Bone marrow (tissue), 2 donors: ENCODE data around the gene FDX2.
A peak's percentile ranks its signal among the peaks of the same experiment; 100 is the strongest.
"Not testable (repeated sequence)": the region's sequence is repeated elsewhere in the genome, so short reads cannot be mapped to it uniquely, and the experiment has no call there.

Experiments used
- DNase-seq, 2 donors: peaks; one replicate each; lab custom pipeline; 2025; lab: John Stamatoyannopoulos, UW

FDX2 gene

DNA sequence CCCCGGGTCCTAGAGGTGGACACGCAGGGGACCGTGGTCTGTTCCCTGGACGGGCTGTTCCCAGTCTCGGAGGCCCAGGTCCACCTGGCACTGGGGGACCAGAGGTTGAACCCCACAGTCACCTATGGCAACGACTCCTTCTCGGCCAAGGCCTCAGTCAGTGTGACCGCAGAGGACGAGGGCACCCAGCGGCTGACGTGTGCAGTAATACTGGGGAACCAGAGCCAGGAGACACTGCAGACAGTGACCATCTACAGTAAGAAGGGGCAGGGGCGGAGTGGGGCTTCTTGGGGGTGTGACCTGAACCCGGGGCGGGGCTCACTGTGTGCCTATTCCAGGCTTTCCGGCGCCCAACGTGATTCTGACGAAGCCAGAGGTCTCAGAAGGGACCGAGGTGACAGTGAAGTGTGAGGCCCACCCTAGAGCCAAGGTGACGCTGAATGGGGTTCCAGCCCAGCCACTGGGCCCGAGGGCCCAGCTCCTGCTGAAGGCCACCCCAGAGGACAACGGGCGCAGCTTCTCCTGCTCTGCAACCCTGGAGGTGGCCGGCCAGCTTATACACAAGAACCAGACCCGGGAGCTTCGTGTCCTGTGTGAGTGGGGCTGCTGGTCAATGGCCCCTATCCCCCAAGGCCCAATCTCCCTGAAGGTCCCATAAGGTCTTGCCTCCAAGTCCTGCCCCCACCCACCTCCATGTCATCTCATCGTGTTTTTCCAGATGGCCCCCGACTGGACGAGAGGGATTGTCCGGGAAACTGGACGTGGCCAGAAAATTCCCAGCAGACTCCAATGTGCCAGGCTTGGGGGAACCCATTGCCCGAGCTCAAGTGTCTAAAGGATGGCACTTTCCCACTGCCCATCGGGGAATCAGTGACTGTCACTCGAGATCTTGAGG is 31.5 kb downstream of the FDX2 start:
- no peak for DNase-seq

DNA sequence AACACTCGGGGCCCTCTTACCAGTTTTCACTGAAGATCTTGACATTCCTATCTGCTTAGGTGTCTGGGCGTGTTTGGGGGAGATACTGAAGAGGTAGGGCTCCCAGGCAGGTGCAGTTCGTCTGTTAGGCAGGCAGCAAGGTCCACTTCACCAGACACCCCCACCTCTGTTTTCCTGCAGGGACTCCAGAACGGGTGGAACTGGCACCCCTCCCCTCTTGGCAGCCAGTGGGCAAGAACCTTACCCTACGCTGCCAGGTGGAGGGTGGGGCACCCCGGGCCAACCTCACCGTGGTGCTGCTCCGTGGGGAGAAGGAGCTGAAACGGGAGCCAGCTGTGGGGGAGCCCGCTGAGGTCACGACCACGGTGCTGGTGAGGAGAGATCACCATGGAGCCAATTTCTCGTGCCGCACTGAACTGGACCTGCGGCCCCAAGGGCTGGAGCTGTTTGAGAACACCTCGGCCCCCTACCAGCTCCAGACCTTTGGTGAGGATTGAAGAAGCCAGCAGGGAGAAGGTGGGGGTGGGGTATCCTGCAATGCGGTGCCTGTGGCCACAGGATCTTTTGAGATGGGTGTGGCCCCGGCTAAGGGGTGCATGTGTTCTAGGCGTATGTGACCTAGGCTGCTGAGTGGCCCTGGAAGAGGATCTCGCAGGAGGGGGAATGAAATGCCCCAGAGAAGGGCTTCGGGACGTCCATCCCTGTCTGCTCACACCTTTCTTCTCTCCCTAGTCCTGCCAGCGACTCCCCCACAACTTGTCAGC is 32.3 kb downstream of the FDX2 start:
- no peak for DNase-seq

DNA sequence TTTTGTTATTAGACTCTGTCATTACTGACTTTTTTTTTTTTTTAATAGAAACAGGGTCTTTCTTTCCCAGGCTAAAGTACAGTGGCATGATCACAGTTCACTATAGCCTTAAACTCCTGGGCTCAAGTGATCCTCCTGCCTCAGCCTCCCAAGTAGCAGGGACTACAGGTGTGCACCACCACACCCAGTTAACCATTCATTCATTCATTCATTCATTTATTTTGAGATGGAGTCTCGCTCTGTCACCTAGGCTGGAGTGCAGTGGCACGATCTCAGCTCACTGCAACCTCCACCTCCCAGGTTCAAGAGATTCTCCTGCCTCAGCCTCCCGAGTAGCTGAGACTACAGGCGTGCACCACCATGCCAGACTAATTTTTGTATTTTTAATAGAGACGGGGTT is 33.8 kb downstream of the FDX2 start:
- not testable (repeated sequence) for DNase-seq

DNA sequence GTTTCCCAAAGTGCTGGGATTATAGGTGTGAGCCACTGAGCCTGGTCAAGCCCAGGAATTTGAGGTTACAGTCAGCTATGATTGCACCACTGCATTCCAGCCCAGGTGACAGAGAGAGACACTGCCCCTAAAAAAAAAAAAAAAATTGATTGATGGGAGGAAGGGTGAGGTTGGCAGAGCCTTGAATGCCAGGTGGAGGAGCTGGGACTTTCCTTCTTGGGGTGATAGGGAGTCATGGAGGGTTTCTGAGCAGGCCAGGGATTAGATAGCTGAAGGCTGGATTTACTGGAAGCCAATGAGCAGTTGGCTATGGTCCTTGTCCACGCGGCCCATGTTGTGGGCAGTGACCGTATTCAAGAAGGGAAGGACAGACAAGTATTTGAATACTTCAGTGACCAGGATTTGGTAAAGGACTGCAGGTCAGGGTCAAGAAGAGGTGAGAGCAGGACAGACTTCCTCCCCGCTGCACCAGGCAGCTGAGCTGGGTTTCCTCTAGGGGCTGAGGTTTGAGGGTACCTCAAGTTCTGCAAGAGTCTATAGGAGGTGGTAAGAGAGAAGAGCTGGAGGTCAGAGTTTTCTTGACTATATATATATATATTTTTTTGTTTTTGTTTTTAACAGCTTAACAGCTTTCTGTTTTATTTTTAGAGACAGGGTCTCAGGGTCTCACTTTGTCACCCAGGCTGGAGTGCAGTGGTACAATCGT is 35.9 kb downstream of the FDX2 start:
- DNase-seq = no peak

DNA sequence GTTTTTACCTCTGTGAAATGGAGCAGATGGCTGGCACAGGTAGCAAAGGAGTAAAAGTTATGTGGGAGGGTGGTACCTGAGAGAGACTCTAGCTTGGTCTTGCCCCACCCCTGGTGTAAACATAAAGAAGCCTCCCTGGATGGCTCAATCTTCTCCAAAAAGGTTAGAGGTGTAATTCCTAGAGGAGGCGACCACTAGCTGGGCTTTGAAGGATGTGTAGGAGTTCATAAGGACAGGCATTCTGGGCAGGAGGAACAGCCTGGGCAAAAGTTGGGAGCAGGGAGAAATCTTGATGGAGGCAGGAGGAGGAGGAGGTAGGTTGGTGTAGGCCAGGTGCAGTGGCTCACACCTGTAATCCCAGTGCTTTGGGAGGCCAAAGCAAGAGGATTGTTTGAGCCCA is 36.9 kb downstream of the FDX2 start:
- DNase-seq = no peak

DNA sequence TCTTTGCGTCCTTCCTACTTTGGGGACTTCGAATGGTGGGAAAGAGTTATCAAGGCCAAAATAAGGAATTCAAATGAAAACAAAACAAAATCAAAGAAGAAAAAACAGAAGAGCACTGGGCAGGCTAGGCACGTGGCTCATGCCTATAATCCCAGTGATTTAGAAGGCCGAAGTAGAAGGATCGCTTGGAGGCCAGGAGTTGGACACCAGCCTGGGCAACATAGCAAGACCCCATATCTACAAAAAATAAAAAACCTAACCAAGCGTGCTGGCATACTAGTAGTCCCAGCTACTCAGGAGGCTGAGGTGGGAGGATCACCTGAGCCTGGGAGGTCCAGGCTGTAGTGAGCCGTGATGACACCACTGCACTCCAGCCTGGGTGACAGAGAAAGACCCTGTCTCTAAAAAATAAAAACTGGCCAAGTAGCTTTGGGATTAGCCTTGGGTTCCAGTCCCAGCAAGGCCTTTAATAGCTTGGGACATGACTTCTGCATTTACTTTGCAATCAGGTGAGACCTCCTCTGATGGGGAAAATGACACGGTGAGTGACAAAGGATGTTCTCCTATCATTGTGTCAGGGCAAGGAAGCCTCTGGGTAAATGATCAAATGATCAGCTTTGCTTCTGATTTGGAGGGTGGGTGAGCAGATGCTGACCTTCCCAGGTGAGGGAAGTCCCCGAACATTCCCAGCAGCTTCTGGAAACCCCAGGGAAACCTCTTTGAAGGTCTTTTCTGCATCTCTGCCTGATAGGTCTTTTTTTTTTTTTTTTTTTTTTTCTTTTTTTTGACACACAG is 37.8 kb downstream of the FDX2 start:
- DNase-seq = no peak

DNA sequence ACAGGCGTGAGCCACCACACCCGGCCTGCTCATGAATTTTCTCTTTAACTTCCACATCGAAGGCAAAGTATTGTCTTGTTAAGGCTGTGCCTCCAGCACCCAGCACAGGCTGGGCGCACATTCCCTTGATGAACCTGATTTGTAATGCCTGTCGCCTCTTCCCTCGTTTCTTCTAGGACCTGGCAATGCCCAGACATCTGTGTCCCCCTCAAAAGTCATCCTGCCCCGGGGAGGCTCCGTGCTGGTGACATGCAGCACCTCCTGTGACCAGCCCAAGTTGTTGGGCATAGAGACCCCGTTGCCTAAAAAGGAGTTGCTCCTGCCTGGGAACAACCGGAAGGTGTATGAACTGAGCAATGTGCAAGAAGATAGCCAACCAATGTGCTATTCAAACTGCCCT is 41.2 kb downstream of the FDX2 start:
- DNase-seq = no peak

DNA sequence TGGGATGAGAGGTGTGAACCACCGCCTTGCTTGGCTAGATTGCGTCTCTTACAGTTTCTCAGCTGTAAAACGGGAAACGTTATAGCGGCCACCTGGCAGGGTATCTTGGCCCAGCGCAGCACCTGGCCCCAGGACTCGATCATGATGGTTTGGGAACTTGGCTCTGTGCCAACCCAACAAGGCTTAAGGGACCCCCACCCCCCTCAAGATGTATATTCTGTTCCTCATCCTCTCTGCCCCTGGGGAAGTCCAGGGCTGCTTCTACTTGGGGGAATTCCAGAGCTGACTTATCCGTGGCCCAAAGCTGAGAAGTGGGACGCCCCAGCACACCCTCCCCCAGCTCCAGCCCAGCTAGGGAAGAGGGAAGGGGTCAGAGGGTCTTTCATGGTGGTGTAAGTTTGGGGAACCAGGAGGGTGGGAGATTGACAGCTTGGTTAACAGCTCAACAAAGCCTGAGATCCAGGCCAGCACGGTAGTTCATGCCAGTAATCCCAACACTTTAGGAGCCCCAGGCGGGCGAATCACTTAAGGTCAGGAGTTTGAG is 44.2 kb downstream of the FDX2 start:
- DNase-seq = no peak

DNA sequence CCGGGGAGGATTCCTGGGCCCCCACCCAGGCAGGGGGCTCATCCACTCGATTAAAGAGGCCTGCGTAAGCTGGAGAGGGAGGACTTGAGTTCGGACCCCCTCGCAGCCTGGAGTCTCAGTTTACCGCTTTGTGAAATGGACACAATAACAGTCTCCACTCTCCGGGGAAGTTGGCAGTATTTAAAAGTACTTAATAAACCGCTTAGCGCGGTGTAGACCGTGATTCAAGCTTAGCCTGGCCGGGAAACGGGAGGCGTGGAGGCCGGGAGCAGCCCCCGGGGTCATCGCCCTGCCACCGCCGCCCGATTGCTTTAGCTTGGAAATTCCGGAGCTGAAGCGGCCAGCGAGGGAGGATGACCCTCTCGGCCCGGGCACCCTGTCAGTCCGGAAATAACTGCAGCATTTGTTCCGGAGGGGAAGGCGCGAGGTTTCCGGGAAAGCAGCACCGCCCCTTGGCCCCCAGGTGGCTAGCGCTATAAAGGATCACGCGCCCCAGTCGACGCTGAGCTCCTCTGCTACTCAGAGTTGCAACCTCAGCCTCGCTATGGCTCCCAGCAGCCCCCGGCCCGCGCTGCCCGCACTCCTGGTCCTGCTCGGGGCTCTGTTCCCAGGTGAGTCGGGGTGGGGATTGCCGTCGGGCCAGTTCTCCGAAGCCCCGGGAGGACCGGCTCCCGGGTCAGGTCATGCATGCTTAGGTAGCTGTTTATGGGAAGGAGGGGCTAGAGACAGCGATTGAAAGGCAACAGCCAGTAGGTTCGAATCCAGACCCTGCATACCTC is 45.0 kb downstream of the FDX2 start, which contains the start of gene ICAM1:
TSS of gene ICAM1 (plus strand) at position 505 of the 779 bp plus-strand sequence. CDS start at position 545, 40 bp downstream.
- DNase-seq = peak; percentile 34 to 96

DNA sequence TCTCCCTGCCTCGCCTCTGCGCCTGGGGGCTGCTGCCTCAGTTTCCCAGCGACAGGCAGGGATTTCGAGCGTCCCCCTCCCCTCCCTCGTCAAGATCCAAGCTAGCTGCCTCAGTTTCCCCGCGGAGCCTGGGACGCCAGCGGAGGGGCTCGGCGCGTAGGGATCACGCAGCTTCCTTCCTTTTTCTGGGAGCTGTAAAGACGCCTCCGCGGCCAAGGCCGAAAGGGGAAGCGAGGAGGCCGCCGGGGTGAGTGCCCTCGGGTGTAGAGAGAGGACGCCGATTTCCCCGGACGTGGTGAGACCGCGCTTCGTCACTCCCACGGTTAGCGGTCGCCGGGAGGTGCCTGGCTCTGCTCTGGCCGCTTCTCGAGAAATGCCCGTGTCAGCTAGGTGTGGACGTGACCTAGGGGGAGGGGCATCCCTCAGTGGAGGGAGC is 45.6 kb downstream of the FDX2 start:
- DNase-seq = peak; percentile 53 to 96

DNA sequence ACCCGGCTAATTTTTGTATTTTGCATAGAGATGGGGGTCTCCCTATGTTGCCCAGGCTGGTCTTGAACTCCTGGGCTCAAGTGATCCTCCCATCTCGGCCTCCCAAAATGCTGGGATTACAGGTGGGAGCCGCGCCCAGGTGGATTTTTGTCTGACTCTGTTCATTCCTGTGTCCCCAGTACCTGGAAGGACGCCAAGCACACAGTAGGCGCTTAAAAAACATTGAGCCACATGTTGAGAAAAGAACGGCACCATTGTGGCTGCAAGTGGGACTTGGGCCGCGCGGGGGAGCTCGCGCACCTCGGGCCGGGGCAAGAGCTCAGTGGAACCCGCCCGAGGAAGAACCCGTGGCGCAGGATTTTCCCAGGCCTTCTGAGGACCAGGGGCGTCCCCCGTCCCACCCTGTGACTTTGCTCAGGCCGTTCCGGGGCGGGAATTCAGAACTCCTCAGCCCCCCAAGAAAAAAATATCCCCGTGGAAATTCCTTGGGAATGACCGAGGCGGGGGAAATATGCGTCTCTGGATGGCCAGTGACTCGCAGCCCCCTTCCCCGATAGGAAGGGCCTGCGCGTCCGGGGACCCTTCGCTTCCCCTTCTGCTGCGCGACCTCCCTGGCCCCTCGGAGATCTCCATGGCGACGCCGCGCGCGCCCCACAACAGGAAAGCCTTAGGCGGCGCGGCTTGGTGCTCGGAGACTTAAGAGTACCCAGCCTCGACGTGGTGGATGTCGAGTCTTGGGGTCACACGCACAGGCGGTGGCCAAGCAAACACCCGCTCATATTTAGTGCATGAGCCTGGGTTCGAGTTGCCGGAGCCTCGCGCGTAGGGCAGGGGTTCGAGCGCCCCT is 46.3 kb downstream of the FDX2 start:
- DNase-seq = peak; percentile 70 to 83

DNA sequence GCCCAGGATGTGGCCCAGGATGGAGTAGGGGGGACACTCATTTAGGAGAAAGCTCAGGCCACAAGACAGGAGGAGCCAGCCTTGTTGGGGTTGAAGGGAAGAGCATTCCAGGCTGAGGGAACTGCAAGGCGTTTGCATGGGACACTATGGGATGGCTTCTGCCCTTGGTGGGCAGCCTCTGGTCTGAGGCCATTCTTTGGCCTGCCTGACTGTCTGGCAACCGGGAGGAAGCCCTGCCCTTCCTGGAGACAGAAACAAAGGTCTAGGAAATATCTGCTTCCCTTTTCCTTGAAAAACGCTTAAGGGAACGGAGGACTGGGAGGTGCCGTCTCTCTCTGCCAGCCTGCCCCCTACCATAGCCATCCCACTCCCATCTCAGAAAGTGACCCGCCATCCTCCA is 47.7 kb downstream of the FDX2 start:
- DNase-seq = no peak

DNA sequence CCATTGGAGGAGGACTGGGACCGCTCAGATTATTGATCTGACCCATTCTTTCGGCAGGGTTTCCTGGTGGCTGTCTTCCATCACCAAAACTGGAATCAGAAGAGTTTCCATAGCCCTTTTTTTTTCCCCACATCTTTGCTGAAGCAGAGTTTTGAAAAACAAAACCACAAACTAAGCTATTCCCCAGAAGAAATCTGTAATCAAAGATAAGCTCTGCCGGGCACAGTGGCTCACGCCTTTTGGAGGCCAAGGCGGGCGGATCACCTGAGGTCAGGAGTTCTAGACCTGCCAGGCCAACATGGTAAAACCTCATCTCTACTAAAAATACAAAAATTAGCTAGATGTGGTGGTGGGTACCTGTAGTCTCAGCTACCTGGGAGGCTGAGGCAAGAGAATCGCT is 49.1 kb downstream of the FDX2 start:
- DNase-seq = no peak

DNA sequence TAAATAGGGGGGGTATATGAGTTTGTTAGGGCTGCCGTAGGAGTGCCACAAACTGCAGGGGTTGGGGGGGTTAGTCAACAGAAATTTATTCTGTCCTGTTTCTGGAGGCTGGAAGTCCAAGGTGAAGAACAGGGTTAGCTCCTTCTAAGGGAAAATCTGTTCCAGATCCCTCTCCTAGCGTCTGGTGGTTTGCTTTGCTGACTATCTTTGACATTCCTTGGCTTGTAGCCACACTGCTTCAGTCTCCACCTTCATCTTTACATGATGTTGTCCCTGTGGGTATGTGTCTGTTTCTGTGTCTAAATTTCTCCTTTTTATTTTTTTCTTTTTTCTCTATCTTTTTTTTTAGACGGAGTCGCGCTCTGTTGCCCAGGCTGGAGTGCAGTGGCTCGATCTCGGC is 53.0 kb downstream of the FDX2 start:
- no peak for DNase-seq

DNA sequence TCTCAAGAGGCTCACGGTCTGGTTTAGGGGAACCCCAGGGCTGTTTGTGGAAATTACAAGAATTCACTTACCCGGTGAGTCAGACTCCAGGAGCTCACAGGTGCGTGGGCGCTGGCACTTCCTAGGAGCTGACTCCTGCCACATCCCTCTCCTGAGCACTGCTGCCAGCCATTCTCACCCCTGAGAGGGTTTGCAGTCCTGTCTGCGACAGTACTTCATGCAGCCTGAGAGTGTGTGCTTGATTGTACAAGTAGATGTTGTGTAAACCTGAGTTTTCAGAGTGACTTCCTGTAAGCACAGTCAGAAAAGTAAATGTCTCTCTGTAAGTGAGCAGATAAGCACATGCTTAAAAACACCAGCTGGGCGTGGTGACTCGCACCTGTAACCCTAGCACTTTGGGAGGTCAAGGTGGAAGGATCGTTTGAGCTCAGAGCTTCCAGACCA is 55.7 kb downstream of the FDX2 start:
- no peak for DNase-seq
